Activated CD4-positive, alpha-beta memory T cell treated with anti-CD3 and anti-CD28 coated beads for 36 hours (primary cell): ENCODE data around the gene HELZ2. TPM values are rescaled to one million over a fixed set of nuclear protein-coding genes. Genes with fewer than 3 reads are reported as not detected.
"Not testable (repeated sequence)": the region's sequence is repeated elsewhere in the genome, so short reads cannot be mapped to it uniquely, and the experiment has no call there.

Experiments used
- CTCF ChIA-PET: fragments of 350-600 bp; sonication (Branson Sonifier 250); formaldehyde crosslinking; loops from one replicate; lab custom pipeline; 2021; ENCODE audit warnings: antibody characterized with exemption, inconsistent platforms; lab: Charles Lee
- POLR2A ChIA-PET: fragments of 350-600 bp; sonication (Branson Sonifier 250); formaldehyde crosslinking; loops from one replicate; lab custom pipeline; 2021; ENCODE audit warnings: antibody characterized with exemption; lab: Charles Lee
- DNase-seq: peaks from one replicate; pipeline ENCODE4 v3.0.0-alpha.2; 2020
- H3K27ac Mint-ChIP-seq: one replicate; pipeline ENCODE4 v1.8.0; 2021; ENCODE audit warnings: mixed read lengths
- H3K27me3 Mint-ChIP-seq: one replicate; pipeline ENCODE4 v1.8.0; 2021; ENCODE audit warnings: mixed read lengths
- H3K36me3 Mint-ChIP-seq: one replicate; pipeline ENCODE4 v1.8.0; 2021; ENCODE audit warnings: mixed read lengths
- H3K4me1 Mint-ChIP-seq: one replicate; pipeline ENCODE4 v1.8.0; 2021; ENCODE audit warnings: low read depth, mixed read lengths
- H3K4me3 Mint-ChIP-seq: one replicate; pipeline ENCODE4 v1.8.0; 2021; ENCODE audit warnings: mild to moderate bottlenecking, mixed read lengths
- H3K9me3 Mint-ChIP-seq: one replicate; pipeline ENCODE4 v1.8.0; 2021; ENCODE audit warnings: mixed read lengths
- intact Hi-C: fragments of 100-400 bp; cut with micrococcal nuclease; formaldehyde crosslinking; loops from one replicate; pipeline ENCODE4 v1.15.1; 2023
- total RNA-seq, 2 experiments: library from RNA; stranded (reverse); gene quantifications; one replicate each; pipeline ENCODE4 v1.2.3, GENCODE V29; 2021

Gene HELZ2
- total RNA-seq, 2 experiments from 2014 or later, result 28.5 to 32.2 TPM

DNA sequence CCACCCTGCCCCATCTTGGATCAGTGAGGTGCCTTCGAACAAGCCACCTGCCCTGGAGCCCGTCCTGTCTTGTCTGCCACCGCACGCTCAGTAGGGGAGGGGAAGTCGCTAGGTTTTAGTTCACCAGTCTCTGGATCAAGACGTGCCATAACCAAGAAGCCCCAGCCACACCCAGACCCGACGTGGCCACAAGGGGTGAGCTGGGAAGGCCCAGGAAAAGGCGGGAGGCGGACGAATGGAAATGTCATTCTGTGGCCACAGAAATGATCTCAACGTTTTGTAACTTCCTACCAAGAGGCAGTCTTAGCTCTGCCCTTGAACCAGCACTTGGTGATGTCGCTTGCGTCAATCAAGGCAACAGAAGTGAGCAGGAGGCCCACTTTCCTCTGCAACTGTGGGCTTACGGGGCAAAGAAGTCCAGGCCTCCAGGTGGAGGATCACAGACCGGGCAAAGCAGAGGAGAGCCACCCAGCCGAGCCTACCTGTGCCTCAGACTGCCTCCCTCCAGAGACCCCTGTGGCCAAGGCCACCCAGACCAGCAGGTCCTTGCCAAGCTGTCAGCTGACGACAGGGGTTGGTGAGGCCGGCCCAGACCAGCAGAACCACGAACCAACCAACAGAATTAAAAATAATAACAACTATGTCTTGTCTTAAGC, 38.4 kb upstream of the HELZ2 start:
- Mint-ChIP-seq H3K4me3 (no peak overlapping the region), H3K27ac (no peak overlapping the region), H3K4me1 (no peaks in the 10 kb centered on the region), H3K27me3 (no peaks in the 10 kb centered on the region), H3K36me3 (peaks cover 20% of the 10 kb centered on the region), H3K9me3 (no peaks in the 10 kb centered on the region)
- ChIA-PET POLR2A (no interaction called here), CTCF (interaction anchor here (1.4 kb wide), 1 partner anchor 29 kb away, joined by 5 read pairs; no protein-coding TSS in a partner anchor)
- no peak for DNase-seq
- intact Hi-C loops, result no loop called here

DNA sequence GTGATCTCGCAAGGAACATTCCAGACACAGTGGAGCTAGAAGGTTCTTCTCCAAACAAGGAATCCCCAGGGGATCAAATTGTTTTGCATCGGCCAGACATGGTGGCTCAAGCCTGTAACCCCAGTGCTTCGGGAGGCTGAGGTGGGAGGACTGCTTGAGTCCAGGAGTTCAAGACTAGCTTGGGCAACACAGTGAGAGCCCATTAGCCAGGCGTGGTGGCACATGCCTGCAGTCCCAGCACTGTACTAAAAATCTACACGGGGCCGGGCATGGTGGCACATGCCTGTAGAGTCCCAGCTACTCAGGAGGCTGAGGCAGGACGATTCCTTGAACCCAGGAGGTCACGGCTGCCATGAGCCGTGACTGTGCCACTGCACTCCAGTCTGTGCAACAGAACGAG, 37.6 kb upstream of the HELZ2 start:
- H3K9me3 Mint-ChIP-seq, result no peaks in the 10 kb centered on the region
- no peak overlapping the region for H3K27ac Mint-ChIP-seq
- H3K4me3 Mint-ChIP-seq, result no peak overlapping the region
- no peaks in the 10 kb centered on the region for H3K27me3 Mint-ChIP-seq
- intact Hi-C loops, result no loop called here
- DNase-seq, result no peak
- peaks cover 17% of the 10 kb centered on the region for H3K36me3 Mint-ChIP-seq
- ChIA-PET CTCF (interaction anchor here (1.4 kb wide), 1 partner anchor 30 kb away, joined by 5 read pairs; no protein-coding TSS in a partner anchor), POLR2A (no interaction called here)
- H3K4me1 Mint-ChIP-seq, result peaks cover 4% of the 10 kb centered on the region

DNA sequence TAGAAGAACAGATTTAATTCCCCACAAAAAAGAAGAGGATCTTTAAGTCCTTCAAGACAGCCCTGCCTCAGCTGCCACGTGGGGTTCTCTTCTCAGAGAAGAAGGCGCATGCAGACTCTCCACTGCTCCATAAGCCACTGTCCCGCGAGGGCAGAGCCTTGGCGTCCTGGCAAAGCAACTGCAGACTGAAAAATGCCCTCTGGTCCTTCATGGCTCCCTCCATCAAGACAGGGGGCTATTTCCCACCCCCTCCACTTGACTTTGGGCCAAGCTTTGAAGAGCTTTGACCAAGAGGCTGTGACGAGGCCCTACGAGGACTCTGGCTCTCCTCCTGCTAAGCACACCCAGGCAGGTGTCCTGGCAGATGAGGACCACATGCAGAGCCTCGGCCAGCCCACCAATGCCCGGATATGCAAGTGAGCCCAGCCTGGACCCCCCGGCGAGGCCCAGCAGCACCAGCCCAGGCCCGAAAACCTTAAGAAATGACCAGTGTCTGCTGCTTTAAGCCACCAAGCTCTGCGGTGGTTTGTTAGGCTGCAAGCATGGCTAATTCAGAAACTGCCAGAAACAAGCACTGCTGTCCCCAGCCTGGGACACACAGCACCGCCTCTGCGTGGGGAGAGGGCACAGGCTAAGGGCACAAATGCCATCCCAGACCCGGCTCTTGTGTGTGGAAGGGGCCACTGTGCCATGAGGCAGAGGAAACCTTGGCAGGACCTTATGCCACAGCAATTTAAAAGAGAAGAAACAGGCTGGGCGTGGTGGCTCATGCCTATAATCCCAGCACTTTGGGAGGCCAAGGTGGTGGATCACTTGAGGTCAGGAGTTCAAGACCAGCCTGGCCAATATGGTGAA, 36.8 kb upstream of the HELZ2 start:
- no peak overlapping the region for H3K27ac Mint-ChIP-seq
- intact Hi-C loops, result no loop called here
- no peak overlapping the region for H3K4me3 Mint-ChIP-seq
- H3K9me3 Mint-ChIP-seq, result no peaks in the 10 kb centered on the region
- ChIA-PET CTCF (interaction anchor here (1.5 kb wide), 1 partner anchor 73 kb away, joined by 4 read pairs; the partner anchor contains the start of gene PTK6), POLR2A (no interaction called here)
- no peak for DNase-seq
- H3K4me1 Mint-ChIP-seq, result peaks cover 6% of the 10 kb centered on the region
- H3K27me3 Mint-ChIP-seq, result no peaks in the 10 kb centered on the region
- peaks cover 17% of the 10 kb centered on the region for H3K36me3 Mint-ChIP-seq

DNA sequence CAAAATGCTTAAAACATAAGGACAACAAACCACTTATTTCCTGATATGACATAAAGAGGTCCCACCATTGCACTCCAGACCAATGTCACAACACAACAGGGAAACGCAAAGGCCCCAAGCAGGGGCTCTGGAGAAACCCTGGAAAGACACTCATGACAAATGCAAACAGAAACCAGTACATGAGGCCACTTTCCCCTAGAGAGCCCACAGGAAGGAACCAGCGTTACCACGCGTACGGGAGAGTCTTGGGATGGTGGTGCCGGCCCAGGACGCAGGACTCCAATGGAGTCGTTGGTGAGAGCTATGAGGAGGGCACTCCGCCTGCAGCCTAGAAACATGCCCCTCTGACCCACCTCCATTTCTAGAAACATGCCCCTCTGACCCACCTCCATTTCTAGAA, 32.6 kb upstream of the HELZ2 start:
- Mint-ChIP-seq H3K9me3 (no peaks in the 10 kb centered on the region), H3K4me3 (no peak overlapping the region), H3K4me1 (peaks cover 6% of the 10 kb centered on the region), H3K36me3 (peaks cover 11% of the 10 kb centered on the region), H3K27ac (no peak overlapping the region), H3K27me3 (no peaks in the 10 kb centered on the region)
- intact Hi-C loops, result no loop called here
- POLR2A ChIA-PET, result interaction anchor here (0.7 kb wide), 1 partner anchor 63 kb away, joined by 5 read pairs; no protein-coding TSS in a partner anchor
- CTCF ChIA-PET, result no interaction called here
- no peak for DNase-seq

DNA sequence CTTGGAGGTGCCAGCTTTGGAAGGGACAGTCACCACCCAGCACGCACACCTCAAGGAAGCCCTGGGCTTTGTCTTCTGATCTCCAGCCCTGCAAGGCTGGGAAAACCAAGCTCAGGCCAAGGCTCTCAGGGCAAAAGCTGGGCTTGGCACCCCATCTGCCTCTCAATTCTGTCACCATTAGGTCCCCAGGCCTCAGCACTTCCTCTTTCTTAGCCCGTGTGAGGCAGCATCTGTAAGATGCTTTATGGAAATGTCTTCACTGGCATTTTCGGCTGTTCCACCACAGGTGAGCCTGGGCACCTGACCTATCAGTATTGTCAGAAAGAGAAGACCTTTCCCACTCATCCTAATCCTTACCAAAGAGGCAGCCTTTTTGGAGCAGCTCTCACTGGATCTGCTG, 28.3 kb upstream of the HELZ2 start:
- intact Hi-C loops, result no loop called here
- Mint-ChIP-seq H3K9me3 (no peaks in the 10 kb centered on the region), H3K4me1 (peaks cover 6% of the 10 kb centered on the region), H3K27me3 (no peaks in the 10 kb centered on the region), H3K27ac (no peak overlapping the region), H3K36me3 (peaks cover 24% of the 10 kb centered on the region), H3K4me3 (no peak overlapping the region)
- ChIA-PET CTCF (no interaction called here), POLR2A (interaction anchor here (0.7 kb wide), 1 partner anchor 430 kb away, joined by 3 read pairs; no protein-coding TSS in a partner anchor)
- DNase-seq, result no peak

DNA sequence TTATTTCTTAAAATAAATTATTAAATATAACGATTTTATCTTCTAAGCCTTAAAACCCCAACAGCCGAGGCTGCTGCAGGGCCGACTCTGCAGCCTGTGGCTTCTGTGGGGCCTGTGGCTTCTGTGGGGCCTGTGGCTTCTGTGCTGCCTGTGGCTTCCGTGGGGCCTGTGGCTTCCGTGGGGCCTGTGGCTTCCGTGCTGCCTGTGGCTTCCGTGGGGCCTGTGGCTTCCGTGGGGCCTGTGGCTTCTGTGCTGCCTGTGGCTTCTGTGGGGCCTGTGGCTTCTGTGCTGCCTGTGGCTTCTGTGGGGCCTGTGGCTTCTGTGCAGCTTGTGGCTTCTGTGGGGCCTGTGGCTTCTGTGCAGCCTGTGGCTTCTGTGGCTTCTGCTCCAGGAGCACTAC, 27.6 kb upstream of the HELZ2 start:
- H3K4me1 Mint-ChIP-seq, H3K4me3 Mint-ChIP-seq, CTCF ChIA-PET, H3K27me3 Mint-ChIP-seq, POLR2A ChIA-PET, H3K9me3 Mint-ChIP-seq, DNase-seq, H3K27ac Mint-ChIP-seq, intact Hi-C loops: not testable (repeated sequence)
- H3K36me3 Mint-ChIP-seq, result peaks cover 24% of the 10 kb centered on the region

DNA sequence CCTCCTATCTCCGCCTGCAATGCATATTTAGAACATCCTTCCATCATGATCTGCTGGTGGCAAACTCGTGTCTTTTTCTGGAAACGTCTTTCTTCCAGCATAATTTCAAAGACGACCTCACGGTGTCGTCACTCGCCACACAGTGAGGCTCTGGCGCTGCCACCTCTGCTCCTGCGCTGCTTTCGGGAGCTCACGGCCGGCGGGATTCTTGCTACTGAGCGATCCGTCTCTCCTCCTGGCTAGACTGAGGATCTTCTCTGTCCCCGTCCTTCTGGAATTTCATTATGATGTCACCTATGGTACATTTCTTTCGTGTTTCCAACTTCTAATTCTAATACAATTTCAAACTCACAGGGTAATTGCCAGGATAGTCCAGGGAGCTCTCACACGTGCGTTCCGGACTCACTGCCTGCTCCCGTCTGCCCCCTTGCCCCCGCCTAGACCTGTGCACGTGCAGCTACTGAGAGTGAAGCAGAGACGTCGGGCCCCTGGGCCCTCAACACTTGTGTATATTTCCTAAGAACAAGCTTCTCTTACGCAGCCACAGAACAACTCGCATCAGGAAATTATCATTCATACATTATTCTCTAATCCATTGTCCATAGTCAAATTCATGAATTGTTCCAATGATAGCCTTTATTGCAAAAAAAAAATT, 25.5 kb upstream of the HELZ2 start:
- POLR2A ChIA-PET, result no interaction called here
- Mint-ChIP-seq H3K27me3 (no peaks in the 10 kb centered on the region), H3K27ac (no peak overlapping the region), H3K4me1 (no peaks in the 10 kb centered on the region), H3K4me3 (no peak overlapping the region), H3K36me3 (peaks cover 29% of the 10 kb centered on the region), H3K9me3 (no peaks in the 10 kb centered on the region)
- CTCF ChIA-PET, result no interaction called here
- no peak for DNase-seq
- intact Hi-C loops, result no loop called here

DNA sequence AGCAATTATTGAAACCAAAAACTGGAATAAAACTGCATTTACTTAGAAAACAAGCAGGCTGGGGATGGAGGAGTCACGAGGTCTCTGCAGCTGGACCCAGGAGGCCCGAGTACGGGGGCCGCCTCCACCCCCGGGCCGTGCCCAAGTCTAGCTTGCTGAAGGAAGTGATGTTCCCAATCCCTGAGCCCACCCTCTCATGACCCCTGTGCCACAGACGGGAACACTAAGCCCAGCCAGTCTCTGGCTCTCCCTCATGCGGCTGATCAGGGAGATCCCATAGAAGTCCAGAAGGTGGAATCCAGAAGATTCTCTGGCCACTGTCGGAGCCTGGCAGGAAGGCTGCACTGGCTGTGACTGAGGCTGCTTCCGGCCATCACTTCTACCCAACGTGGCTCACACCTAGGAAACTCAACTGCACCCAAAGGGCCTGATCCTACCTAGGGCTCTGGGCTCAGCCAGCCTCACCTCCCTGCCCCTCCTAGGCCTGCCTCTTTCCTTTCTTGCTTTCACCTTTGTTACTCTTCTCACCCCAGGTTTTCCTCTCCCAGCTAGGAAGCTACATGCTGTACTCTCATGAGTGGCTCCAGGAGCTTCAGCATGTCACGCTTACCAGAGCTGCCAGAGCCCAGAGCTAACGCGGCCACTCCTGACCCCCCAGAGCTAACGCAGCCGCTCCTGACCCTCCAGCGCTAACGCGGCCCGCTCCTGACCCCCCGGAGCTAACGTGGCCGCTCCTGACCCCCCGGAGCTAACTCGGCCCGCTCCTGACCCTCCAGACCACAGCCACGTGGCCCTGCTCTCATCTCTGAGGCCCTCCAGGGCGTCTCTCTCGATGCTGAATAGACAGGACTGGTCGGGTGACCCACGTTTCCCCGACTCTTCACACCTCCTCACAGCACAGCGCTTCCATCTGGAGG, 24.7 kb upstream of the HELZ2 start:
- Mint-ChIP-seq H3K36me3 (peaks cover 27% of the 10 kb centered on the region), H3K4me3 (no peak overlapping the region), H3K27ac (no peak overlapping the region), H3K9me3 (no peaks in the 10 kb centered on the region), H3K4me1 (no peaks in the 10 kb centered on the region), H3K27me3 (no peaks in the 10 kb centered on the region)
- DNase-seq, result no peak
- POLR2A ChIA-PET, result no interaction called here
- CTCF ChIA-PET, result no interaction called here
- intact Hi-C loops, result no loop called here

DNA sequence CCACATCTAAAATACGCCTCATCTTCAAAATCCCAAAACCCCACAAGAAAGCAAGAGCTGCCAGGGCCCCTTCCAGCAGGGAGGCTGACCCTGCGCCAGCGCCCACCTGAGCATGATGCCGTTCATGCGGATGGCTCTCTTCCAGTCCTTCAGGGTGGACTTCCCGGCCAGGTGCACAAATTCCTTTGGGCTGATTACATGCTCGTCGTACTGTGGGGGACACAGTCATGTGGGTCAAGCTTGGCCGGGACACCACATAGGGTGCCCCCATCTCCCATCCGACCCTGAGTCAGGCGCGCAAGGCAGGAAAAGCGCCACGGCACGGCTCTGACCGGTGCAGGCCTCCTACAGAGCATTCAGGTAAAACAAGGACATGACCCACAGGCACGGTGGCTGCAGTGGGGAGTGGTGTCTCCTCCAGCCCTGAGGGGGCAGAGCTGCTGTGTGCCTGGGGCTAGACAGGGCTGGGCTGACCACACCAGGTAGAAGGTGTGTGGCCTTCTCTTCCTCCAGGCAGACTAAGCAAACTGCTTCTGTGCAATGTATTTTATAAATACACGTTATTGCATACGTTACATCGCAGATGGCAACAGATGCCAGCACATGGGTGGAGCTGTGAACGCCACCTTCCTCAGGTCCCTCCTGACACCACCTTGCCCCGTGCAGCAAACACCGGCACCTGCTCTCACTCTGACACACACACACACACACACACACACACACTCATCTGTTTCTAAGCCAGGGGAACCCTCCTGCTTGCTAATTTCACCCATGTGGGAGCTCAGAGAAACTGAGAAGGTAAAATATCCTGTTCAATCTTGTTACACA, 23.8 kb upstream of the HELZ2 start:
- H3K27ac Mint-ChIP-seq, result no peak overlapping the region
- H3K4me3 Mint-ChIP-seq, result no peak overlapping the region
- H3K36me3 Mint-ChIP-seq, result peaks cover 29% of the 10 kb centered on the region
- DNase-seq, result no peak
- no peaks in the 10 kb centered on the region for H3K27me3 Mint-ChIP-seq
- no peaks in the 10 kb centered on the region for H3K9me3 Mint-ChIP-seq
- no peaks in the 10 kb centered on the region for H3K4me1 Mint-ChIP-seq
- ChIA-PET POLR2A (no interaction called here), CTCF (no interaction called here)
- intact Hi-C loops, result no loop called here

DNA sequence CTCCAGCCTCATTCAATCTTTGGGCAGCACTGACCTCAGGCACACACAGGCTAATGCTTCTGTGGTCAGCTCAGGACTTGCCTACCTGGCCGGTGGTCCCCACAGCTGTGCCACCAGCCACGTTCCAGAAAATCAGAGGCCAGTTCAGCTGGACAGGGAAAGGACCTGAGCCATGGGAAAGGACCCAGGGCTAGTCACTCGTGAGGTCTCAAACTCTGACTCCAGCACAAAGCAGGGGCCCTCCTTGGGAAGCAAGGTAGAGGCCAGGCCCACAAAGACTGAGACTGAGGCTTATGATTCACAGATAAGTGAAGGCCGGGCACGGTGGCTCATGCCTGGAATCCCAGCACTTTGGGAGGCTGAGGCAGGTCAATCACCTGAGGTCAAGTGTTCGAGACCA, 22.4 kb upstream of the HELZ2 start:
- H3K4me3 Mint-ChIP-seq, result no peak overlapping the region
- no peaks in the 10 kb centered on the region for H3K9me3 Mint-ChIP-seq
- no peaks in the 10 kb centered on the region for H3K4me1 Mint-ChIP-seq
- no peak overlapping the region for H3K27ac Mint-ChIP-seq
- peaks cover 22% of the 10 kb centered on the region for H3K36me3 Mint-ChIP-seq
- no peaks in the 10 kb centered on the region for H3K27me3 Mint-ChIP-seq
- ChIA-PET CTCF (no interaction called here), POLR2A (no interaction called here)
- intact Hi-C loops, result no loop called here
- DNase-seq, result no peak
